Osteoblast (primary cell): ENCODE results near the gene RASL10A. TPM values are rescaled to one million over a fixed set of nuclear protein-coding genes. Genes with fewer than 3 reads are reported as not detected.
A peak's percentile ranks its signal among the peaks of the same experiment; 100 is the strongest.

Experiments used
- DNase-seq: peaks from one replicate; pipeline ENCODE4 v3.0.0; 2011; ENCODE audit warnings: low spot score, mixed read lengths; ENCODE audit not compliant: insufficient read length; ENCODE audit errors: missing footprints
- H2AFZ ChIP-seq: 2 replicates; pipeline ENCODE4 v1.6.0; 2011; ENCODE audit warnings: mild to moderate bottlenecking, low read length
- H3K27ac ChIP-seq: 2 replicates; pipeline ENCODE4 v1.5.1; 2011; ENCODE audit warnings: mild to moderate bottlenecking, low read depth, low read length, moderate library complexity
- H3K27me3 ChIP-seq: 2 replicates; pipeline ENCODE4 v1.6.0; 2012; ENCODE audit warnings: mild to moderate bottlenecking, control low read depth, inconsistent platforms, low read length, moderate library complexity; ENCODE audit not compliant: insufficient read depth
- H3K36me3 ChIP-seq: 2 replicates; pipeline ENCODE4 v1.5.1; 2011; ENCODE audit warnings: mild to moderate bottlenecking, low read length, control low read depth, moderate library complexity; ENCODE audit not compliant: insufficient read depth
- H3K4me1 ChIP-seq: 2 replicates; pipeline ENCODE4 v1.5.1; 2011; ENCODE audit warnings: mild to moderate bottlenecking, low read length, control low read depth, moderate library complexity; ENCODE audit not compliant: insufficient read depth
- H3K4me2 ChIP-seq: 2 replicates; pipeline ENCODE4 v1.6.0; 2011; ENCODE audit warnings: mild to moderate bottlenecking, low read length; ENCODE audit not compliant: insufficient read depth
- H3K4me3 ChIP-seq: fragments of 200-600 bp; sonication (generic); 3 replicates; pipeline ENCODE4 v1.5.1; 2012; ENCODE audit warnings: mild to moderate bottlenecking, low read length, inconsistent platforms; ENCODE audit not compliant: insufficient read depth
- H3K79me2 ChIP-seq: 2 replicates; pipeline ENCODE4 v1.6.0; 2012; ENCODE audit warnings: mild to moderate bottlenecking, low read length, control low read depth, inconsistent platforms; ENCODE audit not compliant: insufficient read depth
- H3K9me3 ChIP-seq: 2 replicates; pipeline ENCODE4 v1.5.1; 2011; ENCODE audit warnings: low read depth, low read length, control low read depth
- H4K20me1 ChIP-seq: 2 replicates; pipeline ENCODE4 v1.6.0; 2012; ENCODE audit warnings: mild to moderate bottlenecking, low read length, control low read depth; ENCODE audit not compliant: insufficient read depth
- CTCF ChIP-seq: IDR thresholded peaks from 2 replicates; pipeline ENCODE4 v1.5.1; 2011; ENCODE audit warnings: mild to moderate bottlenecking, low read depth, low read length, moderate library complexity; ENCODE audit errors: extremely low read depth
- total RNA-seq: library from RNA; depleted of rRNA; stranded (reverse); fragments of >200 nt; gene quantifications from 2 replicates; pipeline ENCODE4 v1.2.3, GENCODE V29; 2012

RASL10A gene
- total RNA-seq, 1 donor: not detected

GRCh38 chr22:29338398-29338797, 22.9 kb upstream of the RASL10A start:
- H2AFZ ChIP-seq: no peak overlapping the region
- H3K36me3 ChIP-seq: peaks cover 51% of the 10 kb centered on the region
- no peak overlapping the region for H3K27ac ChIP-seq
- H3K4me3 ChIP-seq: no peak overlapping the region
- TF ChIP-seq CTCF: no peak
- no peak overlapping the region for H3K4me2 ChIP-seq
- H3K79me2 ChIP-seq: no peaks in the 10 kb centered on the region
- DNase-seq: peak; percentile 58
- no peaks in the 10 kb centered on the region for H3K4me1 ChIP-seq
- peaks cover 10% of the 10 kb centered on the region for H4K20me1 ChIP-seq
- no peaks in the 10 kb centered on the region for H3K27me3 ChIP-seq
- no peaks in the 10 kb centered on the region for H3K9me3 ChIP-seq

DNA sequence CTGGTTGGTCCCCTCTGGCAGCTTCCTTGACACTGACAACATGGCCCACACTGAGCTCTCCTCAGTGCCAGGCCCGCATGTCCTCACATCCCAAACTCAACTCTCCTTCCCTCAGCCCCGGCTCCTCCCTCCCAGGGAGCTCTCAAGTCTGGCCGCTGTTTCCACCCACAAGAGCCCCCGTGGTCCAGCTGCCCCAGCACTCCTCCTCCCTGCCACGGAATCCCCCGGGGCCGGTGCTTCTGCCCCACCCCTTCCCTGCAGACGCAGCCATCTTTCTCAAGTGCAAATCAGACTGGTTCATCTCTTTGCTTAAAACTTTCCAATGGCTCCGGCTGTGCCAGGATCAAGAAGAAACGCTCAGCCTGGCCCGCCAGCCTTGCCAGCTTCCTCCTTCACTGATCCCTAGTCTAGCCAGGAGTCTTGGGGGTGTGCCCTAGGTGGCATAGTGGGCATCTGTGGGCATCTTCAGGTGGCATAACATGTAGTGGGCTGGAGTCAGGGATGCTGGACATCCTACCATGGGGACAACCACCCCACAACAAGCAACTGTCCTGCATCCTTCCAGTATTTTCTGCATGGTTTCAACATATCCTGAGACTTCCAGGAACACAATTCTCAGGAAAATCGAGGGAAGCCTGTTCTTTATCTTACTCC, 22.3 kb upstream of the RASL10A start:
- H3K9me3 ChIP-seq: no peaks in the 10 kb centered on the region
- no peaks in the 10 kb centered on the region for H3K27me3 ChIP-seq
- peaks cover 6% of the 10 kb centered on the region for H4K20me1 ChIP-seq
- H3K36me3 ChIP-seq: peaks cover 46% of the 10 kb centered on the region
- TF ChIP-seq CTCF: no peak
- peak; percentile 71 for DNase-seq
- no peak overlapping the region for H3K4me3 ChIP-seq
- no peak overlapping the region for H3K4me2 ChIP-seq
- no peaks in the 10 kb centered on the region for H3K4me1 ChIP-seq
- no peak overlapping the region for H2AFZ ChIP-seq
- H3K27ac ChIP-seq: no peak overlapping the region
- no peaks in the 10 kb centered on the region for H3K79me2 ChIP-seq

GRCh38 chr22:29336751-29337490, 21.4 kb upstream of the RASL10A start:
- no peak for TF ChIP-seq CTCF
- Histone ChIP-seq H3K4me3 (no peak overlapping the region), H3K36me3 (peaks cover 46% of the 10 kb centered on the region), H3K27ac (no peak overlapping the region), H3K79me2 (no peaks in the 10 kb centered on the region), H3K4me1 (no peaks in the 10 kb centered on the region), H4K20me1 (peaks cover 4% of the 10 kb centered on the region), H3K9me3 (no peaks in the 10 kb centered on the region), H3K4me2 (no peak overlapping the region), H2AFZ (no peak overlapping the region), H3K27me3 (no peaks in the 10 kb centered on the region)
- peak; percentile 61 for DNase-seq

DNA sequence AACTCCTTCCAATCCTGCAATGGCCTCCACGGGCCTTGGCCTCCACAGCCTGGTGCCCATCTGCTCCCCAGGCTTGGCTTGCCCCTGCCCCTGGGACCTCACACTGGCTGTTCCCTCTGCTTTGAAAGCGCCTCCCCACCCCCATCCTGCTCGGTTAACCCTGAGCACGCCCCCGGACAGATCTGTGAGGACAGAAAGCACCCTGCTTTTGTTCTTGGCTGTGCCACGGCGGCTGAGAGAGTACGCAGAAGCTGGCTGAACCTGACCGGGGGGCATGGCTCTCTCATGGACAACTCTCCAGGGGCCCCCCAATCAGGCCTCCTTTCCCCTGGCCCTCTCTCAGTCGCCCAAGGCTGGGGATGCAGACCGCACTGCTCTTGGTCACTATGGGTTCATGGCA, 20.2 kb upstream of the RASL10A start:
- H3K79me2 ChIP-seq: no peaks in the 10 kb centered on the region
- no peaks in the 10 kb centered on the region for H3K4me1 ChIP-seq
- H4K20me1 ChIP-seq: peaks cover 6% of the 10 kb centered on the region
- H3K27me3 ChIP-seq: no peaks in the 10 kb centered on the region
- H3K27ac ChIP-seq: no peak overlapping the region
- H3K9me3 ChIP-seq: no peaks in the 10 kb centered on the region
- no peak for TF ChIP-seq CTCF
- peaks cover 37% of the 10 kb centered on the region for H3K36me3 ChIP-seq
- no peak overlapping the region for H2AFZ ChIP-seq
- no peak overlapping the region for H3K4me2 ChIP-seq
- peak; percentile 65 for DNase-seq
- no peak overlapping the region for H3K4me3 ChIP-seq
